AG08395 (cell line): ENCODE measurements around the gene AKR1C1.
A peak's percentile ranks its signal among the peaks of the same experiment; 100 is the strongest.
"Not testable (repeated sequence)": the region's sequence is repeated elsewhere in the genome, so short reads cannot be mapped to it uniquely, and the experiment has no call there.

Source experiments
- DNase-seq: peaks from one replicate; pipeline ENCODE4 v3.0.0; 2012; ENCODE audit warnings: mixed read lengths, low spot score

Gene AKR1C1

DNA sequence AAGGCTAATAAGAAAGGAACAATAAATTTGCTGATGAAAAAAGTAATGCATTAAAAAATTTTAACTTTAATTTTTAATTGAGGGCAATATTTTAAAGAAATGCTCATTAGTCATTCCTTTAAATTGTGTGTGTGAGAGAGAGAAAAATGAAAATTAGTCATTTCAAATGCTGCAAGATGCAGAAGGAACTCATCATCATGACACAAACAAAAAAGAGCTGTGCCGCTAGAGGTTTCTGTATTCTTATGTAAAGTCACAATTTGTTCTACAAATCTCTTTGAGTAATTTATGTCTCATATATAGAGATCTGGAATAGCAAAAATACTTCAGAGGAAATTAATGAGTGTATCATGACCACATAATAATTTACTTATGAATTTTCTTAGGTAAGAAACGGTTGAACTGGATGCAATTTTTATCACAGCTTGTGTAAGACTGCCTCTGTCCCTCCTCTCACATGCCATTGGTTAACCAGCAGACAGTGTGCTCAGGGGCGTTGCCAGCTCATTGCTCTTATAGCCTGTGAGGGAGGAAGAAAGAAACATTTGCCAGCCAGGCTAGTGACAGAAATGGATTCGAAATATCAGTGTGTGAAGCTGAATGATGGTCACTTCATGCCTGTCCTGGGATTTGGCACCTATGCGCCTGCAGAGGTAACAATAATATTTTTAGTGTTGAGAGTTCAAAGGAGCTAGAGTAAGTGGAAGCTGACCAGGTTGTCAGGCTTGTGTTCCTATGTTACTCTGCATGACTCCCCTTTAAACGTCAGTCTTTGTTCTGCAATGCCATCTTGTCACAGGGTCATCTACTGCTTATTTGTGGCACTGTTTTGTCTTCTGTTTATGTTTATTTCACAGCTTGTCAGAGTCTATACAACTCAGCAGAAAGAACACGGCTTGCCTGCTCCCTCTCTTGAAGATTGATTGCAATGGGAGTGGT is at the start of gene AKR1C1:
Gene AKR1C1 (plus strand): TSS at position 540 of the 939 bp plus-strand sequence. CDS start 30 bp downstream, at position 570.
- not testable (repeated sequence) for DNase-seq

GRCh38 chr10:4914213-4914850 is 48.9 kb upstream of the AKR1C1 start:
- no peak for DNase-seq

DNA sequence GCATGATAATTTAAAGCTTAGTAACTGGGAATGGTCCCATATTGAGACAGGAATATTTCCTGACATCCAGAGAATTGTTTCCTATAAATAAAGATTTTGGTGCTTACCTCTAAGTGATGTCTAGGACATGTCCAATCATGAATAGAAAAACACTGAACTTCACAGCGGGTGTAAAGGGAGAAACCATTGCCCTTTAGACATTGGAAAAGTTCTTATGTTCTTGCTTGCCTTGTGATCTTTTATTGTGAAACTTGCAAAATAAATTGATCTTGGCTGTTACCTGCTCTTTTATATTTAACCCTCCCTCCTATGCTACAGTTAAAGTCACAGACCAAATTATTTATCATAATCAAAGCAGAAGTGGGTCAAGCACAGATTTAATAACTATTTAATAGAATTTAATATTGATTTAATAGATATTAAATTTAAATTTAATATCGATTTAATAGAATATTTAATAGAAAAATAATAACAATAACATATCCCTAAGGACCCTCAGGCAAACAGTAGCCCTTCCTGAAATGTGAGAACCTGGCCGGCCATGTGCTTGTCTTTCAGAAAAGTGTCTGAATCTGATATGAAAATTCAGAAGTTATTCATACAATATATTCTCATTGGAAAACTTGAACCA is 47.0 kb upstream of the AKR1C1 start:
- DNase-seq: no peak

GRCh38 chr10:4918236-4918635 is 45.0 kb upstream of the AKR1C1 start:
- no peak for DNase-seq

- not testable (repeated sequence) for DNase-seq
These were observed 38.7 kb upstream of the AKR1C1 start for GRCh38 chr10:4924482-4924881.

DNA sequence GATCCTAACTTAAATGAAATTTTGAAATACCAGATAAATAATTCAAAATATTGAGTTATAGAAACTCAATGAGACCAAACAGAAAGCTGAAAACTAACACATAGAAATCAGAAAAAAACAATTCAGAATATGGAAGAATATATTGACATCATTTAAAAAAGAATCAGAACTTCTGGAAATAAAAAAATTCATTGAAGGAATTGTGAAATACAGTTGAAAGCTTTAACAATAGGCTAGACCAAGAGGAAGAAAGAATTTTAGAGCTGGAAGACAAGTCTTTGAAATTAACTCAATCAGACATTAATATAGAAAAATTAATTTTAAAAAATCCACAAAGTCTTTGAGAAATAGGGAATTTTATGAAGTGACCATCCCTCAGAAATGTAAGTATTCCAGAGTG is 36.8 kb upstream of the AKR1C1 start:
- no peak for DNase-seq

GRCh38 chr10:4931587-4931986 is 31.6 kb upstream of the AKR1C1 start:
- no peak for DNase-seq

DNA sequence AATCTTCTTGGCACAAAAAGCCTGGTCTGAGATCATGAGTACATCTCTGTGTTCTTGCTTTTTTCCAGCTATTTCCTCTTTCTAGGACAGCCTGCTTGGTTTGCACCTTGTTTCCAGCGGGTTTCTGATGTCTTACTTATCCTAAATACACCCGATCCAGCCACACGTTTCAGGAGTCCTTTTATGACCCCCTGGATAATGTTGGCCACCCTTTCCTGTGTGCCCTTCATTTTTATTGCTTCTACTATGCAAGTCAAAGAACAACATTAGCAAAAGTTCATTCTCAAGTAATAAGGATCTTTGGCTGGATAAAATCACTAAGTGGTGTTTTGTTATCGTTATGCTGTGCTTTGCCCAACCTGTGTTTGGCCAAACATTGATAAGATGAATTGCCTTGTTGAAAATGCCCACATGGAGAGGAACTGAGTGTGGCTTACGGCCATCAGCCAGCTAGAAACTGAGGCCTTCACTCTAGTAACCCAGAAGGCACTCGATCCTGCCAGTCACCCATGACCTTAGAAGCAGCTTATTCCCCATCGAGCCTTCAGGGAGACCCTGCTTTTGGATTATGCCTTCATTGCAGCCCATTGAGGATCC is 28.7 kb upstream of the AKR1C1 start:
- no peak for DNase-seq

DNA sequence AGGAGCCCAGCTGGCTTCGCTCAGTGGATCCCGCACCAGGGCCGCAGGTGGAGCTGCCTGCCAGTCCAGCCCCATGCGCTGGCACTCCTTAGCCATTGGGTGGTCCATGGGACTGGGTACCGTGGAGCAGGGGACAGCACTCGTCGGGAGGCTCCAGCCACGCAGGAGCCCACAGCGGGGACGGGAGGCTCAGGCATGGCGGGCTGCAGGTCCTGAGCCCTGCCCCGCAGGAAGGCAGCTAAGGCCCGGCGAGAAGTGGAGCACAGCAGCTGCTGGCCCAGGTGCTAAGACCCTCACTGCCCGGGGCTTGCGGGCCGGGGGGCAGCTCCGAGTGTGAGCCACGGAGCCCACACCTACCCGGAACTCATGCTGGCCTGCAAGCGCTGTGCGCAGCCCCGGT is 25.9 kb upstream of the AKR1C1 start:
- DNase-seq: no peak

GRCh38 chr10:4939224-4940072 is 23.8 kb upstream of the AKR1C1 start:
- DNase-seq: peak; percentile 14

GRCh38 chr10:4940073-4940428 is 23.2 kb upstream of the AKR1C1 start:
- DNase-seq: not testable (repeated sequence)

DNA sequence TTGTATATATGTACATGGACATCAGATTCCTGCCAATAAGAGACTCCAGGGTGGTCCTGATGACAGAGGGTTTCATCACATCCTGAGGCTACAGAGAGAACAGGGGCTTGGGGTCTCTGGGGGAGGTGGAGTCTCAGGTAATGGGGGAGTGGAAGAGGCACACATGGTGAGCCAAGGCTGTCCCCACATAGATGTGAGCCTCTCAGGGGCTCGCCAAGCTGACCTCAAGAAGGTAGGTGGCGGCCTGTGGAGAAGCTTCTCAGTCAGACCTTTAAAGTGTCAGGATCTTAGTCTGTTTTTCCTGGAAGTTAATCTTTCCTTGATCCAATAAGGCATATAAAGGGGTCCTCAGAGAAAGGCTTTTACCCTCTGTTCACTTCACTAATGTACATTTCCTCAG is 22.3 kb upstream of the AKR1C1 start:
- not testable (repeated sequence) for DNase-seq

GRCh38 chr10:4941540-4942330 is 21.5 kb upstream of the AKR1C1 start:
- no peak for DNase-seq

GRCh38 chr10:4942931-4943330 is 20.3 kb upstream of the AKR1C1 start:
- DNase-seq: peak; percentile 54

DNA sequence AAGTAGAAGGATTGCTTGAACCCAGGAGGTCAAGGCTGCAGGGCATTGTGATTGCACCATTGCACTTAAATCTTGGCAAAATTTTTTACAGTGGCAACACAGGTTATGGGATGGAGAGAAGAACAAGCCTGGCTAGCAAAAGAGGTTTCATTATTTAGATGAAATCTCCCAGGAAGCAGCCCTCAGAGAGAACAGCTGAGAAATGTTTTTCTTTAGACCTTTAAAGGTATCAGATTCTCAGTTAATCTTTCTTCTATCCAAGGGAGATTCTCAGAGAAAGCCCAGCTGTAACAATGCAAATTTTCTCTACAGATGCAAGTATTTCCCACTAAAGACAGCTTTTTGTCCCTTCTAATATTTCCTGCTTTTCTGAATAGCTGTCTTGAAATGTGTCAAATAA is 19.8 kb upstream of the AKR1C1 start:
- not testable (repeated sequence) for DNase-seq

- DNase-seq: no peak
These were observed 19.4 kb upstream of the AKR1C1 start for GRCh38 chr10:4943821-4944220.

DNA sequence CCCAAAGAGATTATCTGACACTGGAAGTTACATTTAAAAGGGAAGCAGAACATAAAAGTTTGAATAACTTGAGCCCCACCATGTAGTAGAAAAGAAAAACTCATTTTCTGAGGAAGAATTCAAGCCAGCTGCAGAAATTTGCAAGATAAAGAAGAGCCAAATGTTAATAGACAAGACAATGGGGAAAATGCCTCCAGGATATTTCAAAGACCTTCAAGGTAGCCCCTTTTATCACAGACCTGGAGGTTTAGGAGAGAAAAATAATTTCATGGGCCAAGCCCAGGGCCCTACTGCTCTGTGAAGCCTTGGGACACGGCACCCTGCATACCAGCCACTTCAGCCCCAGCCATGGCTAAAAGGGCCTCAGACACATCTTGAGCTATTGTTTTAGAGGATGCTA is 18.4 kb upstream of the AKR1C1 start:
- no peak for DNase-seq

DNA sequence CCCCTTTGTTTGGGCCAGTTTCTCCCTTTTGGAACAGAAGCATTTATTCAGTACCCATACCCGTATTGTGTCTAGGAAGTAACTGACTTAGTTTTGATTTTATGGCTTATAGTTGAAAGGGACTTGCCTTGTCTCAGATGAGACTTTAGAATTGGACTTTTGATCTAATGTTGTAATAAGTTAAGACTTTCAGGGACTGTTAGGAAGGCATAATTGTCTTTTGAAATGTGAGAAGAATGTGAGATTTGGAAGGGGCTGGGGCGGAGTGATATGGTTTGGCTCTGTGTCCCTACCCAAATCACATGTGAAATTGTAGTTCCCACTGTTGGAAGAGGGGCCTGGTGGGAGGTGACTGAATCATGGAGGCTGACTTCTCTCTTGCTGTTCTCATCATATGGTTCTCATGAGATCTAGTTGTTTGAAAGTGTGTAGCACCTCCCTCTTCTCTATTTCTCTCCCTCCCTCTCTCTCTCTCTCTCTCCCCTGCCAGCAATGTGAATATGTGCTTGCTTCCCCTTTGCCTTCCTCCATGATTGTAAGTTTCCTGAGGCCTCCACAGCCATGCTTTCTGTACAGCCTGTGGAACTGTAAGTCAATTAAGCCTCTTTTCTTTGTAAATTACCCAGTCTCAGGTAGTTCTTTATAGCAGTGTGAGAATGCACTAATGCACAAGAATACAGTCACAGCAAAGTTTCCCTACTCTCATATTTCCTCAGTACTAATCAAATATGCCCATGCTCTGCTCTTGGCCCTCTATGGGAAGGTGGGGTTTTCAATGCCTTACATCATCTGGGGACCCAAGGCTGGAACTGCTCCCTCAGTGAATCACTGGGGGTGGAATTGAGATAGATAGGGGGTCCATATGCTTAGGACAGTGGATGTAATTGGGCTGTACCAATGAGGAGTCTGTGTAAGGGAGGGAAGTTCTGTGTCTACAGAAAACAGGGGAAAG is 17.2 kb upstream of the AKR1C1 start:
- no peak for DNase-seq

GRCh38 chr10:4947039-4947634 is 16.1 kb upstream of the AKR1C1 start:
- DNase-seq: peak; percentile 4
